GM21619 (cell line): ENCODE data around the gene SLIT3.

Source experiments
- ATAC-seq: cut with Tn5 transposase; IDR thresholded peaks from one replicate; pipeline ENCODE4 v1.9.1; 2021; ENCODE audit not compliant: unreplicated experiment

Gene SLIT3

GRCh38 chr5:168691891-168692290 lies 609.0 kb downstream of the SLIT3 start:
- no peak for ATAC-seq

GRCh38 chr5:168689260-168689659 lies 611.7 kb downstream of the SLIT3 start:
- ATAC-seq = no peak

DNA sequence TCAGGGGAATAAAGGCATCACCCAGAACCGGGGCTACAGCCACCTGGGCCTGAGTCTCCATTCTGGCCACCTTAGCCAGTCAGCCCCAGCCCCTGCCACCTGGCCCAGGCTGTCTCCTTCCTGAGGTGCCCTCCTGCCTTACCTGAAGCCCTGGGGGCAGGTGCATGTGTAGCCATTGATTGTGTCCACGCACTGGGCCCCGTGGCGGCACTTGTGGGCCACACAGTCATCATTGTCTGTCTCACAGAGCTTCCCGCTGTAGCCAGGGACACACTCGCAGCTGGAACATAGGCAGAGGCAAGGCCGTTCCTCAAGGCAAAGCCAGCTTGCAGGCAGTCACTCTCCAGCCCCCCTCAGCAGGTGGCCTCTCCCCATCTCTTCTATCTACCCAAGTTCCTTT lies 614.1 kb downstream of the SLIT3 start:
- no peak for ATAC-seq

DNA sequence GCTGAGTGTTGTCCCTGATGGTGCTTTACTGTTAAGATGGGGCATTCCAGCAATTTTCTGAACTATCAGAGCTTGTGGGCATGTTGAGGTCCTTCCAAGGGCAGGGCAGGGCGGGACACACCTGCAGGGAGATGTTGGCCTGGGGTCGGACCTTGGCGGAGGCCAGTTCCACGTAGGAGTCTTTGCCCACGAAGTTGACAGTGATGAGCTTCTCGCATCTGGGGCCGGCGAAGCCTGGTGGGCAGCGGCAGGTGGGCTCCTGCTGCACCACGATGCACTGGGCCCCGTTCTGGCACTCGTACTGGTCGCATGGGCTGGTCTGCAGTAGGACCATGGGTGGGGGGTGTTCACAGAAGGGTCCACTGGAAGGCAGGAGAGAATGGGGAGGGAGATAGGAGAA lies 615.4 kb downstream of the SLIT3 start:
- no peak for ATAC-seq

GRCh38 chr5:168683927-168684295 lies 617.0 kb downstream of the SLIT3 start:
- ATAC-seq = no peak

DNA sequence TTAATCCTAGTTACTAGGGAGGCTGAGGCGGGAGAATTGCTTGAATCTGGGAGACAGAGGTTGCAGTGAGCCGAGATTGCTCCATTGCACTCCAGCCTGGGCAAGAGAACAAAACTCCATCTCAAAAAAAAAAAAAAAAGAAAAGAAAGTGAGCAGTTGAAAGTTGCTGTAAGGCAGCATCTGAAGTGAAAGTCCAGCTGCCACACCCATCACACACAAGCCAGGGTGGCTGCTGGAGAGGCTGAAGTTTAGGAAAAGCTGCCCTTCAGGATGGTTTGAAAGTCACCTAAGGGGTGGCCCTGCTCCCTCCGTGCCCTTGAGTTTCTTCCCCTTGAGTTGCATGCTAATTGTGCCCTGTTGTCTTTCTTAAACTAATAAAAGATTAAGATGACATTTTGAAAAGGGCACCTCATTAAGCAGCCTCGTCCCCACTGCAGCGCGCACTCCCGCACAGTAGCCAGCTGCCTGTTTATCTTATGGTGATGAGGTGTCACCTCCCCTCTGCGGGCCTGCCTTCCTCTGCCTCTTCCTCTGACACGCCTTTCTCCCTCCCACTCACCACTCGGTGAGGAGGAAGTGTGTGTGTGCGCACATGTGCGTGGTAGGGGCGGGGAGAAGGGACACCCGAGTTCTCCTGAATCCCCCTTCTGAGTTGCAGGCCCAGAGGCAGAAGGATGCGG lies 617.6 kb downstream of the SLIT3 start:
- ATAC-seq = no peak

- no peak for ATAC-seq
Observed at GRCh38 chr5:168681556-168682183, 619.3 kb downstream of the SLIT3 start.

GRCh38 chr5:168680395-168680794 lies 620.5 kb downstream of the SLIT3 start:
- no peak for ATAC-seq

DNA sequence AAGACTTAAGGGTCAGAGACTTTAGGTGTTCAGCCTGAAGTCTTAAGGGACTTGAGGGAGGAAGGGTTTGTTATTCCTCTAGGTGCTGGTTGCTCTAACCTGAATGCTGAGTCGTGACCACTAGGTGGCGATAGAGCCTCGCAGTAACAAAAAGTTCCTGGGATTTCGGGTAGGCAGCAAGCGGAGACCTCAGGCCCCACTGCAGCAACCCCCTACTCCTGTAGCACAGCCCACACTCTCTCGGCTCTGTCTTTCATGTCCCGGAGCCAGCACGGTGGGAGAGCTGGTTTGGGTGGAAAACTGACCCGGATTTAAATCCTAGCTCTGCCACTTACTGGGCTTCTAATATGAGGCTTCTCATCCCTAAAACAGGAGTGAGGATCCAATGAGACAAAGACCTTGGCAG lies 621.4 kb downstream of the SLIT3 start:
- no peak for ATAC-seq

- no peak for ATAC-seq
Observed at GRCh38 chr5:168676501-168676900, 624.4 kb downstream of the SLIT3 start.

GRCh38 chr5:168675883-168676408 lies 625.0 kb downstream of the SLIT3 start:
- no peak for ATAC-seq

DNA sequence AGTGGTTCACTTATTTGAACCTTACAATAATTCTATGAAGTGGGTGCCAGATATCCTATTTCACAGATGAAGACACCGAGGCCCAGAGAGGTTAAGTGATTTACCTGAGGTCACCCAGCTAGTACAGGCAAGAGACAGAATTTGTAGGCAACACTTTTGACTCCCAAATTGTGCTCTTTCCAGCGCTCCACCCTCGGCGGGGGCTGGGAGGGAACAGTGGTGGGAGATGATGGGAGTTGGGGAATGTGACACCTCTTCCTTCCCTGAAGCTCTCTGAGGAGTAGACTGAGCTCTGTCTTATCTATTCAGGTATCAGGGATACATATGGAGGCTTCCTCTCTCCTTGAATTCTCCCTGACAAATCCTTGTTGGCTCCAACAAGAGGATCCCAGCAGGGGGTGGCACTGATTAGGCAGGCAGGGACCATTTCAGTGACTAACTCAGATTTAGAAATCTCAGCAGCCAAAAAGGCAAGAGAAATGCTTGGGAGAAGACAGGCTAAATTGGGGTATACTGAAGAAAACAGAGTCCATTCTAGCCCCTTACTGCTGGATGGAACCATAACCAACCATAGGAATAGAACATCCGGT lies 626.0 kb downstream of the SLIT3 start:
- no peak for ATAC-seq

- no peak for ATAC-seq
Observed at GRCh38 chr5:168672888-168673287, 628.1 kb downstream of the SLIT3 start.

DNA sequence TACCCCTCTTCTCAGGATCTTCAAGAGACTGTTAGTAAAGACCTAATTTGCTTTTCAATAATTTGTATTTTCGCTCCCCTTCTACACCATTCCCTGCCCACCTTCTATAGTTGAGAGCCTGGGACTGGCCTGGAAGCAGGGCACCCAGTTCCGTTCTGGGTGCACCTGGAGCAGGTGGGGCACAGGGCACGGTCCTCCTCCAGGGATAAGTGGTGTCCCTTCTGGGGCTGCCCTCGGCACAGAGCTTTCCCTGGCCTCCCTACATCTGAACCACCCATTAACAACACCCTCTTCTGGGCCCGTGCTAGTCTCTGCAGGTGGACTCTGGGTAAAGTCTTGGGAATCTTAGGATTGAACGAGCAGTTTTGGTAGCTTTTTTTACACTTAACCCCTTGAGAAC lies 628.9 kb downstream of the SLIT3 start:
- ATAC-seq = no peak

DNA sequence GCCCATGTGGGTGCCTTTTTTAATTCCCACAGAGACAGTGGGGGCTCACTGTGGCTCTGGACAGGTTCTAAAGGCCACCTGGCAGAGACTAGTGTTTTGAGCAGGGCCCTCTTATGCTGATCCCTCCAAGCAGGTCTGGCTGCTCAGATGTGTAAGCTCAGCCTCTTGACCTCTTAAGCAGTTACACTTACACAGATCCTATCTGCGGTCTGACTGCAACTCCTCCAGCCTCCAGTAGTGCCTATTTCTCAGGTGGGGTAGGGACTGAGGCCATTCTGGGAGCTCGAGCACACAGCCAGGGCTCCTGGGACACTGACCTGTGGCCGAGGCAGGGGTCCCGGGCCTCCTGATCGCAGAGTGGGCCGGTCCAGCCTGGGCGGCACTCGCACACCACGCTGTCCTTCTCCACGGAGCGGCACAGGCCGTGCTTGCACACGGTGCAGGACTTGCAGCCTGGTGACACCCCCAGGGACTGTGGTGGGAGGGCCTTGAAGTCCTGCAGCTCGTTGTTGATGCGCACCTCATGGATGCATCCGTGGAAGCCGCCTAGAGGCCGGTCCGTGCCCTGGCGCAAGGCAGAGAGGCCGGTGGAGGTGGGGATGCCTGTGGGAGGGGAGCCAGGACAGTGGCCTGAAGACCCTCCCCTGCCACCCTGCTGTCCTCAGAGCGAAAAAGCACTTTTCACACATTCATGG lies 629.9 kb downstream of the SLIT3 start:
- no peak for ATAC-seq

- ATAC-seq = no peak
Observed at GRCh38 chr5:168669668-168670378, 631.1 kb downstream of the SLIT3 start.

DNA sequence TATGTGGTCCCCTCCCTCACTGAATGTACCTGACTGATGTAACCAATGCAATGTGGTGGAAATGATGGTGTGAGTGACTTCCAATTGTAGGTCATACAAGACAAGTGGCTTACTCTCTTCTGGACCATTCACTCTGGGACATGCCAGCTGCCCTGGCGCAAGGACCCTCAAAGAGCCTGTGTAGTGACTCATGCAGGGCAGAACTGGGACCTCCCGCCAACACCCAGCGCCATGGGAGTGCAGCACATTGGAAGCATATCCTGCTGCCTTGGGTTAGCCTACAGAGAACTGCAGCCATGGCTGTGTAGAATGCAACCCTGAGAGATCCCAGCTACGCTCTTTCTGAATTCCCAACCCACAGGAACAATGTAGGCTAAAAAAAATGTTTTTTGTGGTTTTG lies 631.8 kb downstream of the SLIT3 start:
- no peak for ATAC-seq

DNA sequence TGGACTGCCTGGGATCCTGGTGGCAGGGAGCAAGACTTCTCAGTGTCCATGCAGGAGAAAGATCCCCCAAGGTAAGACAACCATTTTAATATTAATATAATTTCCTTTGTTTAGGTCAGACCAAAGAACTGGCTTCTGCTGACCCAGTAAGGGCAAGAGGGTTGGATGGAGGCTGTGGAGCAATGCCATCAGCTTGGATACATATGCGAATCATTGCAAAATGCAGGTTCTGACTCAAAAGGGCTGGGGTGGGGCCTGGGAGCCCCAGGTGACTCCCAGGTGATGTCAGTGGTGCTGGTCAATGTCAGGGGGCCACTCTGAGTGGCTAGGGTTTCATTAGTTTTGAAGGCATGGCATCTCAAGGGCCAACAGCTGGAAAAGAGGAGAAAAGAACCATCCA lies 632.9 kb downstream of the SLIT3 start:
- no peak for ATAC-seq

- ATAC-seq = no peak
Observed at GRCh38 chr5:168667301-168667840, 633.6 kb downstream of the SLIT3 start.

GRCh38 chr5:168666356-168666755 lies 634.6 kb downstream of the SLIT3 start:
- no peak for ATAC-seq
